GM23248 (cell line): ENCODE measurements around the gene DHRS7C.

Experiments
- EZH2 ChIP-seq: fragments of 200-600 bp; sonication (generic); IDR thresholded peaks from 2 replicates; pipeline ENCODE4 v1.6.1; 2018; ENCODE audit warnings: antibody characterized with exemption, mild to moderate bottlenecking; ENCODE audit not compliant: insufficient read depth, poor library complexity, severe bottlenecking
- EZH2phosphoT487 ChIP-seq: fragments of 200-600 bp; sonication (generic); IDR thresholded peaks from 2 replicates; pipeline ENCODE4 v1.6.1; 2018; ENCODE audit warnings: antibody characterized with exemption, moderate library complexity, mild to moderate bottlenecking, low read depth; ENCODE audit not compliant: insufficient read depth

- TF ChIP-seq EZH2phosphoT487 (no peak), EZH2 (no peak)
Measured at GRCh38 chr17:9839433-9839832, 48.0 kb upstream of the DHRS7C start.
